ENCODE data around the gene SLC12A3. TPM values are rescaled to one million over a fixed set of nuclear protein-coding genes. Genes with fewer than 3 reads are reported as not detected.
A peak's percentile ranks its signal among the peaks of the same experiment; 100 is the strongest.

The SLC12A3 gene
- total RNA-seq, 3 donors from 2014 or later, result not detected

DNA sequence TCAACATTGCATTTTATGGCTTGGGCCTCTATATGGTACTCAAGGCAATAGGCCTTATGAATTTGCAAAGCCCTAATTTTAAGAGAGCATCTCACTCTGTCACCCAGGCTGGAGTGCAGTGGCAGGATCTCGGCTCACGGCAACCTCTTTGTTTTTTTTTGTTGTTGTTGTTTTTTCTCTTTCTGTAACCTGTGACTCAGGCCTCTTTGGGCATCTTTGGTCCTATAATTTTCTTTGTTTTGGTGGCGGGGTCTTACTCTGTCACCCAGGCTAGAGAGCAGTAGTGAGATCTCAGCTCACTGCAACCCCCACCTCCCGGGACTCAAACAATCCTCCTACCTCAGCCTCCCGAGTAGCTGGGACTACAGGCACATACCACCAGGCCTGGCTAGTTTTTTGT lies 45.1 kb downstream of the SLC12A3 start:
- H3K27me3 Mint-ChIP-seq (ENCODE audit: low read depth), result no peaks in the 10 kb centered on the region
- H3K36me3 Mint-ChIP-seq (ENCODE audit: insufficient read depth), result no peaks in the 10 kb centered on the region
- H3K4me1 Mint-ChIP-seq (ENCODE audit: low read depth), result peaks cover 26% of the 10 kb centered on the region
- DNase-seq, result no peak
- no peak overlapping the region for H3K4me3 Mint-ChIP-seq
- ATAC-seq, result no peak
- no peaks in the 10 kb centered on the region for H3K9me3 Mint-ChIP-seq

- Mint-ChIP-seq H3K9me3 (no peaks in the 10 kb centered on the region), H3K4me1 (ENCODE audit: low read depth) (peaks cover 26% of the 10 kb centered on the region), H3K36me3 (ENCODE audit: insufficient read depth) (no peaks in the 10 kb centered on the region), H3K4me3 (no peak overlapping the region), H3K27me3 (ENCODE audit: low read depth) (no peaks in the 10 kb centered on the region)
- DNase-seq (no peak), ATAC-seq (peak; percentile 48 to 53)
Observed at GRCh38 chr16:56910654-56911539, 45.9 kb downstream of the SLC12A3 start.

DNA sequence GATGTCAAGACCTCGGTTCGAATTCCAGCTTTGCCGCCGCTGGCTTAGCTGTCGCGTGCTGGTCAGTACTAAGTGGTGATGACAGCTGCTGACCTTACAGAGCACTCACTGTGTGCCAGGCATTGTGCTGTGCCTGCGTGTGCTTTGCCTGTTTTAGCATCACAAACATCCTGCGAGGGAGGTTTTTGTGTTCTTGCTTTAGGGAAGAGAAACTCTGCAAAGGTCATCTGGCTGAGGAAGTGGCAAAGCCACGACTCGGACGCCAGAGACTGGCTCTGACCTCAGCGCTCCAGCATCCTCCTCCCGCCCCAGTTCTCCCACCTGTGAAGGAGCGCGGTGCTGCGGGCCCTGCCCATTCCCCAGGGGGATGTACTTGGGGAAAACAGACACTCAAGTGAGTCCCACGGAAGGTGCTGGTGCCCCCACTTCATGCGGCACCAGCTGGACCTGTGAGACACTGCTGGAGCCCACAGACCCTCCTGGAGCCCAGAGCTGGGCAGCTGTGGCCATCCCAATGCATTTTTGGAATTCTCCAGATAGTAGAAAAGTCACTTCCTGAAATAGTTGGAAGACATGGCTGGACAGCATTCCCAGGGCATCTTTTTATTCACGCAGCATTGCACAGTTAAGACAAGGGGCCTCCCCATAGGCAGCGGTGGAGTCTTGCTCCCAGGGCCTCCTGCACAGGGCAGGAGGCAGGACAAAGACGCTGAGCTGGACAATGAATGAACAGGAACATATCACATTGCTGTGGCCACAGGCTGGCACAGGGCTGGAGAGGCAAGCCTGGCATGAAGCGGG lies 47.0 kb downstream of the SLC12A3 start:
- no peaks in the 10 kb centered on the region for H3K9me3 Mint-ChIP-seq
- no peaks in the 10 kb centered on the region for H3K36me3 Mint-ChIP-seq (ENCODE audit: insufficient read depth)
- no peaks in the 10 kb centered on the region for H3K27me3 Mint-ChIP-seq (ENCODE audit: low read depth)
- ATAC-seq, result no peak
- no peak overlapping the region for H3K4me3 Mint-ChIP-seq
- peaks cover 33% of the 10 kb centered on the region for H3K4me1 Mint-ChIP-seq (ENCODE audit: low read depth)
- no peak for DNase-seq

DNA sequence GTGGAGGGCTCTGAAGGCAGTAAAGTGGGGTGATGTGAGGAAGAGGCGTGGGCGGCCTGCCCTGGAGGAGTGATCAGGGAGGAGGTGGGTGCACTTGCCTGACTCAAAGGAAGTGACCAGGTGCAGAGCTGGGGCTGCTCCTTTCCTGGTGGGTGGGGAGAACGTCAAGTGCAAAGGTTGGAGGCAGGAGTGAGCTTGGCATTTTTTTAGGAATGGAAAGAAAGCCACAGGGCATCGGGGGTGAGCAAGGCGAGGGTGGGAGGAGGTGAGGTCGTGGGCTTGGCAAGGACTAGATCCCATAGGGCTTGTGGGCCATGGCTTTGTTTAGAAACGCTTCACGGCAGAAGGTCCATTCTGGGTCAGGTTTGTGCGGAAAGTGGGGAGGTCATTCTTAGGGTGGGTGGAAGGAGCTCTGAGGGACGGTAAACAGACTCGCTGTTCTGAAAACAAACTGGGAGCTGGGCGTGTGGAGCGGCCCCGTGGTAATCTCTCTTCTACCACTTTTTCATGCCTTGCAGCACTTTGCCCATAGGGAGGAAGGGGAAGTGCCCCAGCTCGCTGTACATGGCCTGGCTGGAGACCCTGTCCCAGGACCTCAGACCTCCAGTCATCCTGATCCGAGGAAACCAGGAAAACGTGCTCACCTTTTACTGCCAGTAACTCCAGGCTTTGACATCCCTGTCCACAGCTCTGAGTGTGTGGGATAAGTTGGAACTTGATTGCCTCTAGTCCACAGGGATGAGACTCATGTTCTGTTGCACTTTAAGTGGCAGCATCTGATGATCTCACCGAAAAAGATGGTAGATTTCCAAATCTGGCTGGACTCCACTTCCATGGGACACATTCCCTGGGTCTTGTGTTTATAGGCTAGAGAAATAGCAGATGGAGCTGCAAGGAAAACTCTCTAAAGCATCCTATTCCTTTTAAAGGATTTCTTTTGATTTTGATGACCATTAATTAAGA lies 48.0 kb downstream of the SLC12A3 start:
- no peaks in the 10 kb centered on the region for H3K27me3 Mint-ChIP-seq (ENCODE audit: low read depth)
- DNase-seq, result no peak
- H3K9me3 Mint-ChIP-seq, result no peaks in the 10 kb centered on the region
- no peak for ATAC-seq
- no peak overlapping the region for H3K4me3 Mint-ChIP-seq
- H3K4me1 Mint-ChIP-seq (ENCODE audit: low read depth), result peaks cover 40% of the 10 kb centered on the region
- H3K36me3 Mint-ChIP-seq (ENCODE audit: insufficient read depth), result no peaks in the 10 kb centered on the region

DNA sequence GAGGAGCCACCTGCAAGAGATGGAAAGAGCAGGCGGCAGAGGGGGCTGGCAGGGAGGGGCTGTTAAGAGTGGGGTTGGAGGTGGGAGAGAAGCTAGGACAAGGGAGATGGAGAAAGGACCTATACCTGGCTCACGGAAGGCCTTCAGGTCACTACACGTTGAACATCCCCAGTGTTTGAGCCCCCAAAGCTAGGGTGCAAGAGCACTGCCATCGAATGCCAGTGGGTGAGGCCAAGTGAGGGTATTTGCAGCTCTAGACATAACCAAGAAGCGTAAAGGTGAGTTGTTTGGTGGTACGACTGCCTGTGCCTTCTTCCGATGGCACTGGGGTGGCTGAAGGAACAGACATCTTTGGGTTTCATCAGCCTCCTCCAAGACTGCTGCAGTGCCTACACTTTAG lies 49.9 kb downstream of the SLC12A3 start:
- no peaks in the 10 kb centered on the region for H3K27me3 Mint-ChIP-seq (ENCODE audit: low read depth)
- no peak overlapping the region for H3K4me3 Mint-ChIP-seq
- H3K4me1 Mint-ChIP-seq (ENCODE audit: low read depth), result peaks cover 52% of the 10 kb centered on the region
- no peaks in the 10 kb centered on the region for H3K36me3 Mint-ChIP-seq (ENCODE audit: insufficient read depth)
- DNase-seq (no peak), ATAC-seq (no peak)
- H3K9me3 Mint-ChIP-seq, result no peaks in the 10 kb centered on the region

- Mint-ChIP-seq H3K27me3 (ENCODE audit: low read depth) (no peaks in the 10 kb centered on the region), H3K9me3 (no peaks in the 10 kb centered on the region), H3K4me1 (ENCODE audit: low read depth) (peaks cover 48% of the 10 kb centered on the region), H3K36me3 (ENCODE audit: insufficient read depth) (no peaks in the 10 kb centered on the region), H3K4me3 (no peak overlapping the region)
- ATAC-seq, result no peak
- no peak for DNase-seq
Observed at GRCh38 chr16:56915336-56916119, 50.5 kb downstream of the SLC12A3 start.

DNA sequence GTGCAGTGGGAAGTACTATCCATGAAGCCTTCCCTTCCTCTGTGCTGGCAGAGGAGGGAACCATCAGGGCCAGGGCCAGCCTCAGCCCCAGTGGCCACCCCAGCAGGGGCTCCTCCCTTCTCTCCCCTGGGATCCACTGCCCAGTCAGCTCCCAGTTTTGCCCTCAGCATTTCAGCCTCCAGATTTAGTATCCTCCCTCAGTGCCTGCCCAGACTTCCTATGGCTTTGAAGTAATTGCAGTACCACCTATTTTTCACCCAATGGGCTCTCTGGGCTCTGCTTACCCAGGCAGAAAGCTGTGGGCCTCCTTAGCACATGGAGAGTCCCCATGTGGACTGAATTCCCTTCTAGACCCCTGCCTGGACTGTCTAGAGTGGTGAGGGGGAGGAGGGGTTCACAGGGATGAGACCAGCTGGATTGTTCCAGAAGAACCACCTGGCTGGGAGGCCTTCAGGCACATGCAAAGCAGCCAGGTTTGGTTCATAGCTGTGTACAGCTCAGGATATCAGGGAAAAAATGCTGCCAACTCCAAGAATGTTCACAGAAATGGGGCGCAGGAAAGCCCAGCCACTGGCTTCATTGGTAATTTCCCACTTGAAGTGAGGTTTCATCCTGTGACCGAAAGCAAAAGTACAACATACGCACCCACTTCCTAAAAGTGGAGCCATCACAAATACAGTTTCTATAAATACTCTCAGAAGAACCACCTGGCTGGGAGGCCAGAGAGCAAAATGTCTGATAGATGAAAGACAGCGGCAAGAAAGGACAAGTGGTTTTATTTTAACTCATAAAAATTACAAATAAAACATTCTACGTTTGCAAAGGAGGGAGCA lies 51.8 kb downstream of the SLC12A3 start:
- DNase-seq (no peak), ATAC-seq (peak; percentile 80 to 86)
- H3K36me3 Mint-ChIP-seq (ENCODE audit: insufficient read depth), result no peaks in the 10 kb centered on the region
- H3K4me1 Mint-ChIP-seq (ENCODE audit: low read depth), result peaks cover 35% of the 10 kb centered on the region
- H3K27me3 Mint-ChIP-seq (ENCODE audit: low read depth), result no peaks in the 10 kb centered on the region
- H3K9me3 Mint-ChIP-seq, result no peaks in the 10 kb centered on the region
- H3K4me3 Mint-ChIP-seq, result peak overlapping the region; percentile 14

DNA sequence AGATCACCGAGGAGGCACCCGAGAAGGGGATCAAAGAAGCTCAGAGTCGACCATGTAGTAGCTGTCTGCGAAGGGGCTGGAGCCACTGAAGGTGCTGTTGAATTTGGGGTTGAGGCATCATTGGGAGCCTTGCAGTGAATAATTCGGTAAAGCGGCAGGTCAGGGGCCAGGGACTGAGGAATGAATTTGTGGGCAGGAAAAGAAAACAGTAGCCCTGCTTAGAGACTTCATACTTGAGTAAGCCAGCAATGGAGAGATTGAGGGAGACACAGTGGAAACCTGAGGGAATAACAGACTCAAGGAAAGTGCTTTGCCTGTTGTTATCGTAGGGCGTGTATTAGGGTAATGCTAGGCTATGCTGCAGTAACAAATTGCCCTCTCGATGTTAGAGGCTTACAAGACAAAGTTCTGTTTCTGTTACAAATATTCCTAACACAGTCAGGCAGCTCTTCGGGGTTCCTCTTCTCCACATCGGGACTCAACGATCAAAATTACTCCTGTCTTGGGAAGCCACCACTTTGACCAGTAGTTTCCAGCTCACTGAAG lies 53.5 kb downstream of the SLC12A3 start:
- Mint-ChIP-seq H3K4me3 (no peak overlapping the region), H3K9me3 (no peaks in the 10 kb centered on the region), H3K36me3 (ENCODE audit: insufficient read depth) (no peaks in the 10 kb centered on the region), H3K4me1 (ENCODE audit: low read depth) (peaks cover 26% of the 10 kb centered on the region), H3K27me3 (ENCODE audit: low read depth) (no peaks in the 10 kb centered on the region)
- ATAC-seq (no peak), DNase-seq (no peak)

DNA sequence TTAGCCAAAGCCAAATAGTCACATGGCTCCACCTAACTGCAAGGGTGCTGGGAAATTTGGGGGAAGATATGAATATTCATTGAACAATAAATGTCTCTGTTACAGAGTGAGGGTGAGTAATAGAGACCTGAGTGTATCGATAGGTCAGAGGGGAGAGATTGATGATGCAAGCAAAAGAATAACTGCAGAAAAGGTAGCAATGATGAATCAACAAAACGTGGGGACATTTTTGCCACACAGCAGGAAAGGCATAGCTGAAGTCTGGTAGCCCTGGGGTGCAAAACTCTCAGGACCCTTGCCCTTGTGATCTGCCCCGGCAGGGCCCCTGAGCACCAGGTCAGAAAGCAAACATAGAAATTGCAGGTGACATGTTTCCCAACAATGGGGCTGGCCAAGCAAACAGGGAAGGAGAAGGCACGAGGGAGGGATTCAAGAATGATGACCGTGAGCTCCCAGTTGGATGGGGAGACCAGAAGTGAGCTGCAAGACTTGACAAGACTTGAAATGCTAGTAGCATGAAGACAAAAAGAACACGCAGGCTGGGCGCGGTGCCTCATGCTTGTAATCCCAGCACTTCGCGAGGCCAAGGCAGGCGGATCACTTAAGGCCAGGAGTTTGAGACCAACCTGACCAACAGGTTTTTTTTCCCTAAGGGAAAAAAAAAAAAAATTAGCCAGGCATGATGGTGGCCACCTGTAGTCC lies 54.2 kb downstream of the SLC12A3 start:
- DNase-seq, result no peak
- no peaks in the 10 kb centered on the region for H3K36me3 Mint-ChIP-seq (ENCODE audit: insufficient read depth)
- no peak for ATAC-seq
- no peaks in the 10 kb centered on the region for H3K9me3 Mint-ChIP-seq
- no peak overlapping the region for H3K4me3 Mint-ChIP-seq
- no peaks in the 10 kb centered on the region for H3K27me3 Mint-ChIP-seq (ENCODE audit: low read depth)
- peaks cover 26% of the 10 kb centered on the region for H3K4me1 Mint-ChIP-seq (ENCODE audit: low read depth)

DNA sequence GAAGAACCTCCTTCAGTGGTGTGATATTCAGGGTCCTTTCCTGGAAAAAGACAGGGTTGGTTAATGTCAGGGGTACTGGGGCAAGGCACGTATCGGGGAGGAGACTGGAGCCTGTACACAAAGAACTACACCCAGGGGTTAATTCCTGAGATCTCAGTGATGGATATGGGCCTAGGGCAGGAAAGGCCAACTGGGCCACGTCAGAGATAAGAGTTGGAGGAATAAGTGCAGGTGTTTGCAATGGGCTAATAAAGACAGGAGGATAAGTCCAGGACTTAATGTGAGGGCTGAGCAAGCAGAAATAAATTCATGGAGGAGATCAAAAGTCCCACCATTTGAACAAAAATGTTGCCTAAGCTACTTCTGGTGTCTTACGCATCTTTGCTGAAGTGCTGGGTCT lies 56.6 kb downstream of the SLC12A3 start:
- H3K27me3 Mint-ChIP-seq (ENCODE audit: low read depth), result no peaks in the 10 kb centered on the region
- H3K4me1 Mint-ChIP-seq (ENCODE audit: low read depth), result peaks cover 28% of the 10 kb centered on the region
- DNase-seq (no peak), ATAC-seq (no peak)
- H3K36me3 Mint-ChIP-seq (ENCODE audit: insufficient read depth), result no peaks in the 10 kb centered on the region
- no peak overlapping the region for H3K4me3 Mint-ChIP-seq
- H3K9me3 Mint-ChIP-seq, result no peaks in the 10 kb centered on the region

- no peaks in the 10 kb centered on the region for H3K36me3 Mint-ChIP-seq (ENCODE audit: insufficient read depth)
- no peak overlapping the region for H3K4me3 Mint-ChIP-seq
- no peaks in the 10 kb centered on the region for H3K9me3 Mint-ChIP-seq
- DNase-seq, result no peak
- H3K4me1 Mint-ChIP-seq (ENCODE audit: low read depth), result peaks cover 13% of the 10 kb centered on the region
- no peak for ATAC-seq
- H3K27me3 Mint-ChIP-seq (ENCODE audit: low read depth), result no peaks in the 10 kb centered on the region
Observed at GRCh38 chr16:56923481-56924091, 58.6 kb downstream of the SLC12A3 start.

DNA sequence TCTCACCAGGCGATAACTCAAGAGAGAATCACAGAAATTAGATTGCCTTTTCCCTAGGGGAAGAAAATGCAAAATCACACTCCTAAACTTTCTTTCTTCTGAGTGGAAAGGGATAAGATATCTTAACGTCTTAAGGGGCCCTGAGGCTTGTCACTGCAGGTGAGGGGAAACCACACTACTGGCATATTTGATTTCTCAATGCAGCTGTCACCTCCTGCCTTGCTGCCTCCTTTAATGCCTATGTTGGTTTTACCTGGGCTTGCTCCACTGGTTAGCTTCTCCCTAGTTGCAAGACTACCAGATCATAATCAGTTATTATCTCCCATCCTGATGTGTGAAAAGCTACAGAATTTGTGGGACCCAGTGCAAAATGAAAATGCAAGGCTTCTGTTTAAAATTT lies 62.5 kb downstream of the SLC12A3 start:
- Mint-ChIP-seq H3K4me3 (no peak overlapping the region), H3K27me3 (ENCODE audit: low read depth) (no peaks in the 10 kb centered on the region), H3K9me3 (no peaks in the 10 kb centered on the region), H3K36me3 (ENCODE audit: insufficient read depth) (no peaks in the 10 kb centered on the region), H3K4me1 (ENCODE audit: low read depth) (peaks cover 14% of the 10 kb centered on the region)
- DNase-seq, result no peak
- ATAC-seq, result no peak
